ENCODE data around the gene GRN. TPM values are rescaled to one million over a fixed set of nuclear protein-coding genes. Genes with fewer than 3 reads are reported as not detected.

GRN gene
- polyA plus RNA-seq, 1 of the 3 experiments (the other 2 are of a cell fraction), result 442 TPM

GRCh38 chr17:44360826-44361225 is 15.7 kb downstream of the GRN start (continued):
- TF ChIP-seq FOXM1 (IDR thresholded peaks at IDR 0.05; ENCODE audit: low read depth) (no peak), ZBTB33 (IDR thresholded peaks at IDR 0.05; ENCODE audit: borderline replicate concordance, low read depth) (no peak), TCF12 (IDR thresholded peaks at IDR 0.05) (no peak)

- ChIA-PET POLR2A (interaction anchor here (2.6 kb wide), 1 partner anchor 10 kb away, joined by 11 read pairs; no protein-coding TSS in a partner anchor), CTCF (interaction anchor here (0.9 to 7.6 kb wide), 7 partner anchors 12 to 418 kb away, joined by 3 to 85 read pairs (median 8); partner anchors contain the start of gene GRN)
- Histone ChIP-seq H3K4me3 (ENCODE audit: low read depth in 2 of 2, low read length in 1 of 2) (no peak overlapping the region), H4K20me1 (ENCODE audit: insufficient read depth) (peaks cover 11% of the 10 kb centered on the region; the same call in 1 of the 2 replicates), H3K9ac (no peak overlapping the region), H3K27me3 (ENCODE audit: insufficient read depth) (no peaks in the 10 kb centered on the region; the same call in 1 of the 2 replicates), H3K79me2 (ENCODE audit: insufficient read depth) (peaks cover 7% of the 10 kb centered on the region; the same call in 1 of the 2 replicates), H2AFZ (ENCODE audit: low read depth) (no peak overlapping the region), H3K9me3 (no peaks in the 10 kb centered on the region), H3K27ac (ENCODE audit: low read depth in 2 of 2, low read length in 1 of 2) (no peak overlapping the region; a peak in 1 of 4 replicates), H3K4me1 (ENCODE audit: control insufficient read depth in 1 of 2, insufficient read depth in 2 of 2, low read depth in 1 of 2, low read length in 1 of 2) (peaks cover 3 to 22% of the 10 kb centered on the region in 2 experiments; a peak in 1 of 4 replicates), H3F3A (replicated peaks; ENCODE audit: insufficient read depth) (peaks cover 3% of the 10 kb centered on the region), H3K9me2 (no peaks in the 10 kb centered on the region), H3K36me3 (replicated peaks in 1 of 2; ENCODE audit: control insufficient read depth in 1 of 2, insufficient read depth in 2 of 2, low read length in 1 of 2) (peaks cover 0 to 2% of the 10 kb centered on the region in 2 experiments), H3K4me2 (peak overlapping the region; percentile 94; the same call in 1 of the 2 replicates)
- peak; percentile 50 for DNase-seq
- 74% methylated on average over 8 of the region's 11 CpGs for WGBS (ENCODE audit: low lambda C conversion rate)
- TF ChIP-seq NFIC (IDR thresholded peaks at IDR 0.05; ENCODE audit: borderline replicate concordance) (peak; percentile 35; the same call in 1 of the 2 replicates), GATA2 (CRISPR knock-in tag; IDR thresholded peaks at IDR 0.05) (no peak)
These were observed 16.5 kb downstream of the GRN start for GRCh38 chr17:44361292-44362260.

- Histone ChIP-seq H2AFZ (ENCODE audit: low read depth) (peak overlapping the region; percentile 97), H3K9ac (peak overlapping the region; percentile 85; the same call in 1 of the 2 replicates), H3K4me1 (ENCODE audit: control insufficient read depth in 1 of 2, insufficient read depth in 2 of 2, low read depth in 1 of 2, low read length in 1 of 2) (peaks cover 3 to 22% of the 10 kb centered on the region in 2 experiments; a peak in 1 of 4 replicates), H3K79me2 (ENCODE audit: insufficient read depth) (peaks cover 7% of the 10 kb centered on the region; the same call in 1 of the 2 replicates), H3F3A (replicated peaks; ENCODE audit: insufficient read depth) (peaks cover 3% of the 10 kb centered on the region), H3K9me3 (no peaks in the 10 kb centered on the region), H3K4me3 (ENCODE audit: low read depth in 2 of 2, low read length in 1 of 2) (peak overlapping the region; percentile 80 to 89), H3K9me2 (no peaks in the 10 kb centered on the region), H3K27ac (ENCODE audit: low read depth in 2 of 2, low read length in 1 of 2) (peak overlapping the region in 1 of 2 experiments; percentile 76; a peak in 1 of 4 replicates), H4K20me1 (ENCODE audit: insufficient read depth) (peaks cover 11% of the 10 kb centered on the region; the same call in 1 of the 2 replicates), H3K36me3 (replicated peaks in 1 of 2; ENCODE audit: control insufficient read depth in 1 of 2, insufficient read depth in 2 of 2, low read length in 1 of 2) (peaks cover 0 to 2% of the 10 kb centered on the region in 2 experiments), H3K27me3 (ENCODE audit: insufficient read depth) (no peaks in the 10 kb centered on the region; the same call in 1 of the 2 replicates), H3K4me2 (peak overlapping the region; percentile 94)
- 25% methylated on average over 10 of the region's 11 CpGs for WGBS (ENCODE audit: low lambda C conversion rate)
- CTCF ChIA-PET, result interaction anchor here (1.1 to 7.6 kb wide), 11 partner anchors 8 to 417 kb away, joined by 3 to 85 read pairs (median 8); partner anchors contain the start of gene GRN
- TF ChIP-seq MXI1 (IDR thresholded peaks at IDR 0.05; ENCODE audit: low read depth, low read length) (peak; percentile 77), USF2 (IDR thresholded peaks at IDR 0.05; ENCODE audit: borderline replicate concordance, low read depth, low read length) (no peak)
- POLR2A ChIA-PET, result interaction anchor here (1.5 to 2.6 kb wide), 2 partner anchors 11 to 17 kb away, joined by 7 to 11 read pairs; partner anchors contain the start of gene GRN
- DNase-seq, result peak; percentile 67
These were observed 17.4 kb downstream of the GRN start for GRCh38 chr17:44362459-44362948.

Measured in SK-N-SH (cell line).